ENCODE measurements around the gene POLR3B. TPM values are rescaled to one million over a fixed set of nuclear protein-coding genes. Genes with fewer than 3 reads are reported as not detected.

The POLR3B gene
- total and polyA plus RNA-seq, 2 experiments from 2014 or later, result 4.0 to 14.6 TPM

GRCh38 chr12:106446419-106447092 lies 89.0 kb downstream of the POLR3B start (continued):
- TF ChIP-seq EZH2 (IDR thresholded peaks at IDR 0.05; ENCODE audit: low read depth, unreplicated experiment), result no peak
- no peak for TF ChIP-seq ZNF114 (CRISPR knock-in tag; IDR thresholded peaks at IDR 0.05)
- no peak for TF ChIP-seq REST (IDR thresholded peaks at IDR 0.05; ENCODE audit: unreplicated experiment)
- no peak for TF ChIP-seq STAT1 (IDR thresholded peaks at IDR 0.05; ENCODE audit: unreplicated experiment)
- no peak for TF ChIP-seq EZH2phosphoT487 (IDR thresholded peaks at IDR 0.05; ENCODE audit: unreplicated experiment)

DNA sequence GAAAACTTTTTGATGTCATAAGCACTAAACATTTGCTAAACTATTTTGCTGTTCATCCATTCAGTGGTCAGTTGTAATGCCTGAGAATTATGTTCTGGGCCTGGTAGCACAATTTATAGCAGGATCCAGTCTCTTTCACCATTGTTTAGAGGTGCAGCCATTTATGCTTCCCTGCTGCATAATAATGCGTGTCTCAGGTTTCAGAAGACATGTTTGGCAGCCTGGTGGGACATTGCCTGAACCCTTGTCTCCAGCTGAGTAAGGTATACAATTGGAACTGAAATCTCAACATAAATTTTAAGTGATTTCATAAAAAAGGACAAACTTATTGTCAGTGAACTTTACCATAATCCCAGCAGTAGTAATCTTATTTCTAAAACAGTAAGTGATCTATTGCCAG lies 94.8 kb downstream of the POLR3B start:
- Mint-ChIP-seq H3K27me3 (ENCODE audit: insufficient read depth, low read depth, poor library complexity) (no peaks in the 10 kb centered on the region), H3K9me3 (no peaks in the 10 kb centered on the region), H3K4me3 (no peak overlapping the region), H3K36me3 (ENCODE audit: low read depth) (no peaks in the 10 kb centered on the region), H3K27ac (no peak overlapping the region), H3K4me1 (peaks cover 15% of the 10 kb centered on the region)
- Histone ChIP-seq H3K27ac (ENCODE audit: low read depth) (no peak overlapping the region), H3K27me3 (ENCODE audit: insufficient read depth) (no peaks in the 10 kb centered on the region), H3K79me2 (replicated peaks; ENCODE audit: insufficient read depth) (no peaks in the 10 kb centered on the region), H2AFZ (no peak overlapping the region), H3F3A (replicated peaks; ENCODE audit: low read depth) (no peaks in the 10 kb centered on the region), H4K20me1 (replicated peaks; ENCODE audit: insufficient read depth) (no peaks in the 10 kb centered on the region), H3K4me2 (no peak overlapping the region; the same call in 1 of the 2 replicates), H3K36me3 (ENCODE audit: insufficient read depth) (no peaks in the 10 kb centered on the region), H3K4me1 (ENCODE audit: insufficient read depth) (peaks cover 17% of the 10 kb centered on the region), H3K9me2 (ENCODE audit: insufficient read depth) (no peaks in the 10 kb centered on the region), H3K4me3 (no peak overlapping the region)
- ATAC-seq (peak; percentile 38; the same call in 2 of the 3 replicates), DNase-seq (ENCODE audit: low spot score) (no peak)
- no peak for TF ChIP-seq STAT1 (IDR thresholded peaks at IDR 0.05; ENCODE audit: unreplicated experiment)
- TF ChIP-seq, protein P1, sequence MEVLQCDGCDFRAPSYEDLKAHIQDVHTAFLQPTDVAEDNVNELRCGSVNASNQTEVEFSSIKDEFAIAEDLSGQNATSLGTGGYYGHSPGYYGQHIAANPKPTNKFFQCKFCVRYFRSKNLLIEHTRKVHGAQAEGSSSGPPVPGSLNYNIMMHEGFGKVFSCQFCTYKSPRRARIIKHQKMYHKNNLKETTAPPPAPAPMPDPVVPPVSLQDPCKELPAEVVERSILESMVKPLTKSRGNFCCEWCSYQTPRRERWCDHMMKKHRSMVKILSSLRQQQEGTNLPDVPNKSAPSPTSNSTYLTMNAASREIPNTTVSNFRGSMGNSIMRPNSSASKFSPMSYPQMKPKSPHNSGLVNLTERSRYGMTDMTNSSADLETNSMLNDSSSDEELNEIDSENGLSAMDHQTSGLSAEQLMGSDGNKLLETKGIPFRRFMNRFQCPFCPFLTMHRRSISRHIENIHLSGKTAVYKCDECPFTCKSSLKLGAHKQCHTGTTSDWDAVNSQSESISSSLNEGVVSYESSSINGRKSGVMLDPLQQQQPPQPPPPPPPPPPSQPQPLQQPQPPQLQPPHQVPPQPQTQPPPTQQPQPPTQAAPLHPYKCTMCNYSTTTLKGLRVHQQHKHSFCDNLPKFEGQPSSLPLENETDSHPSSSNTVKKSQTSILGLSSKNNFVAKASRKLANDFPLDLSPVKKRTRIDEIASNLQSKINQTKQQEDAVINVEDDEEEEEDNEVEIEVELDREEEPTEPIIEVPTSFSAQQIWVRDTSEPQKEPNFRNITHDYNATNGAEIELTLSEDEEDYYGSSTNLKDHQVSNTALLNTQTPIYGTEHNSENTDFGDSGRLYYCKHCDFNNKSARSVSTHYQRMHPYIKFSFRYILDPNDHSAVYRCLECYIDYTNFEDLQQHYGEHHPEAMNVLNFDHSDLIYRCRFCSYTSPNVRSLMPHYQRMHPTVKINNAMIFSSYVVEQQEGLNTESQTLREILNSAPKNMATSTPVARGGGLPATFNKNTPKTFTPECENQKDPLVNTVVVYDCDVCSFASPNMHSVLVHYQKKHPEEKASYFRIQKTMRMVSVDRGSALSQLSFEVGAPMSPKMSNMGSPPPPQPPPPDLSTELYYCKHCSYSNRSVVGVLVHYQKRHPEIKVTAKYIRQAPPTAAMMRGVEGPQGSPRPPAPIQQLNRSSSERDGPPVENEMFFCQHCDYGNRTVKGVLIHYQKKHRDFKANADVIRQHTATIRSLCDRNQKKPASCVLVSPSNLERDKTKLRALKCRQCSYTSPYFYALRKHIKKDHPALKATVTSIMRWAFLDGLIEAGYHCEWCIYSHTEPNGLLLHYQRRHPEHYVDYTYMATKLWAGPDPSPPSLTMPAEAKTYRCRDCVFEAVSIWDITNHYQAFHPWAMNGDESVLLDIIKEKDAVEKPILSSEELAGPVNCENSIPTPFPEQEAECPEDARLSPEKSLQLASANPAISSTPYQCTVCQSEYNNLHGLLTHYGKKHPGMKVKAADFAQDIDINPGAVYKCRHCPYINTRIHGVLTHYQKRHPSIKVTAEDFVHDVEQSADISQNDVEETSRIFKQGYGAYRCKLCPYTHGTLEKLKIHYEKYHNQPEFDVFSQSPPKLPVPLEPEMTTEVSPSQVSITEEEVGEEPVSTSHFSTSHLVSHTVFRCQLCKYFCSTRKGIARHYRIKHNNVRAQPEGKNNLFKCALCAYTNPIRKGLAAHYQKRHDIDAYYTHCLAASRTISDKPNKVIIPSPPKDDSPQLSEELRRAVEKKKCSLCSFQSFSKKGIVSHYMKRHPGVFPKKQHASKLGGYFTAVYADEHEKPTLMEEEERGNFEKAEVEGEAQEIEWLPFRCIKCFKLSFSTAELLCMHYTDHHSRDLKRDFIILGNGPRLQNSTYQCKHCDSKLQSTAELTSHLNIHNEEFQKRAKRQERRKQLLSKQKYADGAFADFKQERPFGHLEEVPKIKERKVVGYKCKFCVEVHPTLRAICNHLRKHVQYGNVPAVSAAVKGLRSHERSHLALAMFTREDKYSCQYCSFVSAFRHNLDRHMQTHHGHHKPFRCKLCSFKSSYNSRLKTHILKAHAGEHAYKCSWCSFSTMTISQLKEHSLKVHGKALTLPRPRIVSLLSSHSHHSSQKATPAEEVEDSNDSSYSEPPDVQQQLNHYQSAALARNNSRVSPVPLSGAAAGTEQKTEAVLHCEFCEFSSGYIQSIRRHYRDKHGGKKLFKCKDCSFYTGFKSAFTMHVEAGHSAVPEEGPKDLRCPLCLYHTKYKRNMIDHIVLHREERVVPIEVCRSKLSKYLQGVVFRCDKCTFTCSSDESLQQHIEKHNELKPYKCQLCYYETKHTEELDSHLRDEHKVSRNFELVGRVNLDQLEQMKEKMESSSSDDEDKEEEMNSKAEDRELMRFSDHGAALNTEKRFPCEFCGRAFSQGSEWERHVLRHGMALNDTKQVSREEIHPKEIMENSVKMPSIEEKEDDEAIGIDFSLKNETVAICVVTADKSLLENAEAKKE (CRISPR knock-in tag; IDR thresholded peaks at IDR 0.05), result no peak
- TF ChIP-seq NANOG (IDR thresholded peaks at IDR 0.05; ENCODE audit: borderline replicate concordance), result no peak
- no peak for TF ChIP-seq POLR2AphosphoS5 (IDR thresholded peaks at IDR 0.05; ENCODE audit: low read depth)
- TF ChIP-seq, protein P2, sequence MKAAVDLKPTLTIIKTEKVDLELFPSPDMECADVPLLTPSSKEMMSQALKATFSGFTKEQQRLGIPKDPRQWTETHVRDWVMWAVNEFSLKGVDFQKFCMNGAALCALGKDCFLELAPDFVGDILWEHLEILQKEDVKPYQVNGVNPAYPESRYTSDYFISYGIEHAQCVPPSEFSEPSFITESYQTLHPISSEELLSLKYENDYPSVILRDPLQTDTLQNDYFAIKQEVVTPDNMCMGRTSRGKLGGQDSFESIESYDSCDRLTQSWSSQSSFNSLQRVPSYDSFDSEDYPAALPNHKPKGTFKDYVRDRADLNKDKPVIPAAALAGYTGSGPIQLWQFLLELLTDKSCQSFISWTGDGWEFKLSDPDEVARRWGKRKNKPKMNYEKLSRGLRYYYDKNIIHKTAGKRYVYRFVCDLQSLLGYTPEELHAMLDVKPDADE (IDR thresholded peaks at IDR 0.05), result no peak
- TF ChIP-seq CREB1 (CRISPR knock-in tag; IDR thresholded peaks at IDR 0.05; ENCODE audit: low read depth), result no peak
- TF ChIP-seq ZNF331 (CRISPR knock-in tag; IDR thresholded peaks at IDR 0.05; ENCODE audit: low read depth), result no peak

Data from GM23338 (cell line).